Measurements from ENCODE around the gene PALD1. TPM values are rescaled to one million over a fixed set of nuclear protein-coding genes. Genes with fewer than 3 reads are reported as not detected.

PALD1 gene
- total RNA-seq, 1 donor from 2014 or later = 3.9 TPM

GRCh38 chr10:70586348-70586930 lies 107.9 kb downstream of the PALD1 start:
- no peak for TF ChIP-seq CTCF (IDR thresholded peaks at IDR 0.05; ENCODE audit: insufficient read depth, low read length, poor library complexity, severe bottlenecking)
- no peak overlapping the region for H3K4me3 ChIP-seq (ENCODE audit: low read depth, low read length)
- H3K36me3 ChIP-seq (ENCODE audit: control insufficient read depth, insufficient read depth, low read length) = no peaks in the 10 kb centered on the region
- peaks cover 2% of the 10 kb centered on the region for H3K27me3 ChIP-seq (ENCODE audit: control insufficient read depth, insufficient read depth, low read length)
- DNase-seq (ENCODE audit: low read depth) = no peak

GRCh38 chr10:70587045-70587658 lies 108.6 kb downstream of the PALD1 start:
- TF ChIP-seq CTCF (IDR thresholded peaks at IDR 0.05; ENCODE audit: insufficient read depth, low read length, poor library complexity, severe bottlenecking) = no peak
- H3K4me3 ChIP-seq (ENCODE audit: low read depth, low read length) = no peak overlapping the region
- H3K27me3 ChIP-seq (ENCODE audit: control insufficient read depth, insufficient read depth, low read length) = peaks cover 2% of the 10 kb centered on the region
- DNase-seq (ENCODE audit: low read depth) = no peak
- H3K36me3 ChIP-seq (ENCODE audit: control insufficient read depth, insufficient read depth, low read length) = no peaks in the 10 kb centered on the region

GRCh38 chr10:70588255-70588654 lies 109.7 kb downstream of the PALD1 start:
- H3K4me3 ChIP-seq (ENCODE audit: low read depth, low read length) = no peak overlapping the region
- no peak for DNase-seq (ENCODE audit: low read depth)
- TF ChIP-seq CTCF (IDR thresholded peaks at IDR 0.05; ENCODE audit: insufficient read depth, low read length, poor library complexity, severe bottlenecking) = no peak
- no peaks in the 10 kb centered on the region for H3K36me3 ChIP-seq (ENCODE audit: control insufficient read depth, insufficient read depth, low read length)
- H3K27me3 ChIP-seq (ENCODE audit: control insufficient read depth, insufficient read depth, low read length) = peaks cover 2% of the 10 kb centered on the region

GRCh38 chr10:70588859-70589570 lies 110.4 kb downstream of the PALD1 start:
- no peak for DNase-seq (ENCODE audit: low read depth)
- H3K4me3 ChIP-seq (ENCODE audit: low read depth, low read length) = no peak overlapping the region
- no peaks in the 10 kb centered on the region for H3K36me3 ChIP-seq (ENCODE audit: control insufficient read depth, insufficient read depth, low read length)
- peaks cover 2% of the 10 kb centered on the region for H3K27me3 ChIP-seq (ENCODE audit: control insufficient read depth, insufficient read depth, low read length)
- no peak for TF ChIP-seq CTCF (IDR thresholded peaks at IDR 0.05; ENCODE audit: insufficient read depth, low read length, poor library complexity, severe bottlenecking)

GRCh38 chr10:70589762-70590654 lies 111.4 kb downstream of the PALD1 start:
- no peak for DNase-seq (ENCODE audit: low read depth)
- H3K36me3 ChIP-seq (ENCODE audit: control insufficient read depth, insufficient read depth, low read length) = no peaks in the 10 kb centered on the region
- H3K4me3 ChIP-seq (ENCODE audit: low read depth, low read length) = no peak overlapping the region
- no peak for TF ChIP-seq CTCF (IDR thresholded peaks at IDR 0.05; ENCODE audit: insufficient read depth, low read length, poor library complexity, severe bottlenecking)
- H3K27me3 ChIP-seq (ENCODE audit: control insufficient read depth, insufficient read depth, low read length) = peaks cover 2% of the 10 kb centered on the region

All from kidney epithelial cell (primary cell).